Activated CD4-positive, alpha-beta T cell treated with anti-CD3 and anti-CD28 coated beads, Interleukin-2, amount 10 ng/mL, durations not matched to agents 24 days and 14 days (primary cell): ENCODE data around the gene ARMC9. TPM values are rescaled to one million over a fixed set of nuclear protein-coding genes. Genes with fewer than 3 reads are reported as not detected.
"Not testable (repeated sequence)": the region's sequence is repeated elsewhere in the genome, so short reads cannot be mapped to it uniquely, and the experiment has no call there.

Experiments
- DNase-seq: peaks from one replicate; pipeline ENCODE4 v3.0.0; 2022
- H3K27ac Mint-ChIP-seq: one replicate; pipeline ENCODE4 v1.8.0; 2022; ENCODE audit warnings: mild to moderate bottlenecking, mixed read lengths
- H3K27me3 Mint-ChIP-seq: one replicate; pipeline ENCODE4 v1.8.0; 2022; ENCODE audit warnings: mixed read lengths
- H3K36me3 Mint-ChIP-seq: one replicate; pipeline ENCODE4 v1.8.0; 2022; ENCODE audit warnings: low read depth, mild to moderate bottlenecking, mixed read lengths
- H3K4me1 Mint-ChIP-seq: one replicate; pipeline ENCODE4 v1.8.0; 2021; ENCODE audit warnings: mixed read lengths
- H3K4me3 Mint-ChIP-seq: one replicate; pipeline ENCODE4 v1.8.0; 2022; ENCODE audit warnings: mild to moderate bottlenecking, moderate library complexity, mixed read lengths
- H3K9me3 Mint-ChIP-seq: one replicate; pipeline ENCODE4 v1.8.0; 2021; ENCODE audit warnings: mixed read lengths
- intact Hi-C: fragments of 100-400 bp; cut with micrococcal nuclease; formaldehyde crosslinking; loops from one replicate; pipeline ENCODE4 v1.15.1; 2023
- total RNA-seq: library from RNA; stranded (reverse); gene quantifications from 2 replicates; pipeline ENCODE4 v1.2.3, GENCODE V29; 2022

The ARMC9 gene
- total RNA-seq, 1 donor from 2014 or later, result 5.9 TPM

DNA sequence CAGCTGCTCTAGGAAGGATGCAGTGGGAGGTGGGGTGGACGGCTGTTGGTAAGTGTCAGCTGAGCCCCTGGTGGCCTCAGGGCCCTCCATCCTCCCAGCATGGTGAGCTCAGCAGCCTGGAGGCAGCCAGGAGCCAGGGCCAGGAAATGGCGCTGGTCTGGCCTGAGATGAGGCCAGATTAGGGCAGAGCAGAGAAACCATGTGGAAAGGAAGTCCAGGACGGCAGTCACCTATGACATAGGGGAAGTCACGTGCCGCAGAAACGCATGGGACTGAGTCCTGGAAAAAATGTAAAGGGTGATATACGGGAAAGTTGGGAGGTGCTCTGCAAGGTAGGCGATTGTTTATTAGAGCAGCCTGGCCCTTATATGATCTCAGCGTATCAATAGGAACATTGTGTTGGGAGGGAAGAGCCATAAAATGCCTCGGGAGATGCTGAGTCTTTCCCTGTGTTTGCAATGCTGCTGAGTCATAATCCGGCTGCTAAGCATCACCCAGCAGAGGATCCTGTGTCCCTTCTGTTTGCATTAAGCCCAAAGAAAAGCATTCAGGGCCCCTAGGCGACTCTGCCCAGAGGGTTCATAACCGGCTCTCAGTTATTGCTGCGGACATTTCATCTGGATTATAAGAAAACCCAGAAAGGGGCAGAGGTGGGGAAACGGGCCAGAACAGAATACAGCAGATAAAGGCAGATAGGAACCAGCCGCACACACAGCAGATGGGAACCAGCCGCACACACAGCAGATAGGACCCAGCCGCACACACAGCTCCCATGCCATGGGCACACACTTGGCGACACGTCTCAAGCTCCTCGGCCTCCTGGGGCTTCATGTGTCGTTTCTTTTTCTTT lies 166.8 kb downstream of the ARMC9 start:
- intact Hi-C loops, result no loop called here
- H3K4me3 Mint-ChIP-seq, result no peak overlapping the region
- peaks cover 9% of the 10 kb centered on the region for H3K4me1 Mint-ChIP-seq
- peaks cover 2% of the 10 kb centered on the region for H3K27me3 Mint-ChIP-seq
- no peaks in the 10 kb centered on the region for H3K9me3 Mint-ChIP-seq
- H3K27ac Mint-ChIP-seq, result no peak overlapping the region
- H3K36me3 Mint-ChIP-seq, result no peaks in the 10 kb centered on the region
- DNase-seq, result no peak

DNA sequence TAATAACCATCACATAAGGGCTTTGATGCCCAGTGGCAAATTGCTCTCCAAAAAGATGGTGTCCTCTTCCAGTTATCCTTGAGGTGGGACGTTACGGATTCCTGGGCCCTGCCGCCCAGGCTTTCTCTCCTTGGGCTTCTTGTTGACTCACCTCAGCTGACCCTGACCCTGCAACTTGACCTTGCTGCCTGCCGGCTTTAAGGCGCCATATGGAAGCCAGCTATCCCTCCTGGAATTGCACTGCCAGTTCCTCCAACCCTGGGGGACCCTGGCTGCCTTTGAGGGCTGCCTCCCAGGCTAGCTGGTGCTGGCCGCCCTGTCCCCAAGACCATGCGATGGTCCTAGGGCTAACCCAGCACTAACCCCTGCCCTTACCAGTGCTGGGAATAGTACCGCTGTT lies 168.7 kb downstream of the ARMC9 start:
- H3K27me3 Mint-ChIP-seq, result peaks cover 2% of the 10 kb centered on the region
- intact Hi-C loops, result no loop called here

DNA sequence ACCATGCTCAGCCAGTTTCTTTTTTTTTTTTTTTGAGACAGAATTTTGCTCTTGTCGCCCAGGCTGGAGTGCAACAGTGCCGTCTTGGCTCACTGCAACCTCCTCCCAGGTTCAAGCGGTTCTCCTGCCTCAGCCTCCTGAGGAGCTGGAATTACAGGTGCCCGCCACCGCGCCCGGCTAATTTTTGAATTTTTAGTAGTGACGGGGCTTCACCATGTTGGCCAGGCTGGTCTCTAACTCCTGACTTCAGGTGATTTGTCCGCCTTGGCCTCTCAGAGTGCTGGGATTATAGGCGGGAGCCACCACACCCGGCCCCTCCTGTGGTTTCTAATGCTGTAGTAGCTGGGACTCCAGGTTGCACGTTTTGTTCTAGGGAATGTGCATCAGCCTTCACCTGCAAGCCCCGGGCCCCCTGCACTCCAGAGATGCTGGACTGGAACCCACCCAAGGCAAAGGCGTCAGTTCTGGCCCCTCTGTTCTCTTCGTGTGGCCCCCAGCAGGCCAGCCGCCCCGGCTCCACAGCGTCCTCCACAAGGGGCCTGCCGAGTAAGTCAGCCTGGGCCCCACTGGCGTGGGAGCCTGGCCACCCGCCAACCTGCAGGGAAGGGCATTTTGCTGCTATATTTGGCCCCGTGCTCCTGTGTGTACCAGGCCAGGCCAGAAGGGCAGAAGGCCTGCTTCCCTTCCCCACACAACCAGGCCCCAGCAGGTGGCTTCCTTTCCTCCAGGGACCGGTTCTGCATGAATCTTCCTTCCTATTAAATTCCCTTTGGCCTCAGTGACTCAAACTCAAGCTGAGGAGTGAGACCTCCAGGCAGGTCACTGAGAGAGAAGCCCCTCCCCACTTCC lies 171.4 kb downstream of the ARMC9 start:
- no peaks in the 10 kb centered on the region for H3K36me3 Mint-ChIP-seq
- no peaks in the 10 kb centered on the region for H3K27me3 Mint-ChIP-seq
- no peaks in the 10 kb centered on the region for H3K4me1 Mint-ChIP-seq
- no peak for DNase-seq
- intact Hi-C loops, result no loop called here
- H3K9me3 Mint-ChIP-seq, result no peaks in the 10 kb centered on the region
- H3K4me3 Mint-ChIP-seq, result no peak overlapping the region
- H3K27ac Mint-ChIP-seq, result no peak overlapping the region

More for the DNA sequence above, 168.7 kb downstream of the ARMC9 start:
- no peaks in the 10 kb centered on the region for H3K9me3 Mint-ChIP-seq
- no peak for DNase-seq
- H3K27ac Mint-ChIP-seq, result no peak overlapping the region
- no peak overlapping the region for H3K4me3 Mint-ChIP-seq
- no peaks in the 10 kb centered on the region for H3K36me3 Mint-ChIP-seq
- H3K4me1 Mint-ChIP-seq, result peaks cover 5% of the 10 kb centered on the region

DNA sequence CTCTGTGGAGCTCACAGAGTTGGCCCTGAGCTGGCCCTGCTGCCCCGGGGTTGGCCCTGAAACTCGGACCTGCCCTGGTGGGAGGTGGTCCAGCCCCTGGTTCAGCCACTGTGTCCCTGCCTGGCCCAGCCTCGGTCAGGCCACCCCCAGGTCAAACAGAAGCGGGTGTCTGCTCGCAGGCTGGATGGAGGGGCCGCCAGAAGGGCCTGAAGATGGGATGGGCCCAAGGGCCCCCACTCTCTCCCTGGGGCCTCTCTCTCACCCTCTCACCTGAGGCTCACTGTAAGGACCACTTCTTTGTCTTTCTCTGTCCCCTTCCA lies 172.0 kb downstream of the ARMC9 start:
- H3K9me3 Mint-ChIP-seq, result no peaks in the 10 kb centered on the region
- peaks cover under 1% of the 10 kb centered on the region for H3K27me3 Mint-ChIP-seq
- no peak overlapping the region for H3K4me3 Mint-ChIP-seq
- no peaks in the 10 kb centered on the region for H3K36me3 Mint-ChIP-seq
- DNase-seq, result no peak
- H3K4me1 Mint-ChIP-seq, result no peaks in the 10 kb centered on the region
- intact Hi-C loops, result no loop called here
- H3K27ac Mint-ChIP-seq, result no peak overlapping the region

DNA sequence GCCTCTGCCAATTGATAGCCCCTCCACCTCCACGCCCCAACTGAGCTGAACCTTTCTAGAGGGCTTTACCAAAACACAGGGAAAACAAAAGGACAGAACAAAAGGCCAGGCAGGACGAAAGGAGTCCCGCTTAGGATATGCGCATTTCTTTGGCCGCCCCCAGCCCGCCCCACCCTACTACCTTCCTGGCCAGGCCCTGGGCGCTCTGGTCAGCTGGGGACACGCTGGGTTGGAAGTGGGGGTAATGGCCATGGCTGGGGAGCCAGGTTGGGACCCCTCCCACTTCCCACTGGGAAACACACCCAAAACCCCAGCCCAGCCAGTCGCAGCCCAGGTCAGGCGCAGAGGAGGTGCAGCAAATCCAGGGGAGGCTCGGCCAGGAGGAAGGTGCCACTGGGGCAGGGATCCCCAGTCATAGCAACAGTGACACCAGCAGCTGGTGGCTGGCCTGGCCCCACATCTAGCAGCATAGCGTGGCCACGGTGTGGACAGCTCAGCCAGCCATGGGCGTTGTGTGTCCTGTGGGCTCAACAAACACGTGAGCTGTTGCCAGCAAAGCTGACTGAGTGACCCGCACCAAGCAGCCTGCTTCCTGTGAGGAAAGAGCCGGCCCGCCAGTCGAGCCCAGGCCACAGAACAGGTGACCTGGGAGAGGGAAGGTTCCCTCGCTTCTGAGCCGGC lies 172.5 kb downstream of the ARMC9 start:
- Mint-ChIP-seq H3K4me3 (no peak overlapping the region), H3K9me3 (no peaks in the 10 kb centered on the region), H3K27me3 (peaks cover 3% of the 10 kb centered on the region), H3K4me1 (no peaks in the 10 kb centered on the region), H3K27ac (no peak overlapping the region), H3K36me3 (no peaks in the 10 kb centered on the region)
- intact Hi-C loops, result no loop called here
- no peak for DNase-seq

DNA sequence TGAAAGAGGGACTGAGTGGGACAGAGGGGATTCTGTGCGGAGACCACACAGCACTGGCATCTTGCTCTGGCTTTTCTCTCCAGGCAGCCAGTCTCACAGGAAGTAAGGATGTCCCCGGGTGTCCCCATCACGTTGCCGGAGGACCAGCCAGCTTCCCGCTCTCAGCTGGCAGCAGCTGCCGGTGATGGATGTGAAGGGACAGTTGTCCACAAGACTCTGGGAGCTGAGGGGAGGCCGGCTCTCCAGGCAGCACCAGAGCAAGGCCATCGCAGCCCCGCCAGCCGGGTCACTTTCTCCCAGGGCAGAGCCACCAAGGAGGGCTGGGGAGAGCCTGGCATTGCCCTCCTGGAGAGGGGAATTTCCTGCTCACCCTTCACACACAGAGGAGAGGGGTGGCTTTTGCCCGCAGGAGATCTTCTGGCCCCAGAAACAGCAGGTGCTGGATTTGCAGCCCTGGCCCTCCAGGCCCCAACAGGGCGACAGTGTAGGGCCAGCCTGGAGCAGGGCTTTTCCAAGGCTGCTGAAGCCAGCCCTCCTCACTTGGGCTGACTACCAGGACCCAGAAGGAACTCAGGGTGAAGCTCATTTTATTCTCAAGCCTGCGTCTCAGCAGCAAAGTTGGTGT lies 173.1 kb downstream of the ARMC9 start:
- Mint-ChIP-seq H3K27ac (no peak overlapping the region), H3K36me3 (no peaks in the 10 kb centered on the region), H3K4me3 (no peak overlapping the region), H3K9me3 (no peaks in the 10 kb centered on the region), H3K27me3 (peaks cover 3% of the 10 kb centered on the region), H3K4me1 (no peaks in the 10 kb centered on the region)
- intact Hi-C loops, result no loop called here
- DNase-seq, result no peak

DNA sequence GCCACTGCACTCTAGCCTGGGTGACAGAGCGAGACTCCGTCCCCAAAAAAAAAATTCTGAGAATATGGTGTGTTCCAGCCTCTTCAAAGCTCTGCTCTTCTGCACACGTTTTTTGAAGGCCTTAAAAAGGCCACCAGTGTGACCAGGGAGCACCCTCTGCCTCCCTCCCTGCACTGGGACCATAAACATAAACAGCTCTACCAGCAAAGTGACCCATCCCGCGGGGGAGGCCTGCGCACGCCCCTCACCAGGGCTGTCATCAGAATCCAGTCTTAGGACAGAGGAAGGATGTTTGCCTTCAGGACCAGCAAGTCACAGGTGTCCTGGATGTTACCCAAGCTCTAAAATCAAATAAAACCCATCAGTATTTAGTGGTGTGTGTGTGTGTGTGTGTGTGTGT lies 173.9 kb downstream of the ARMC9 start:
- Mint-ChIP-seq H3K9me3 (no peaks in the 10 kb centered on the region), H3K4me3 (no peak overlapping the region), H3K36me3 (no peaks in the 10 kb centered on the region), H3K27me3 (peaks cover 6% of the 10 kb centered on the region), H3K27ac (no peak overlapping the region), H3K4me1 (no peaks in the 10 kb centered on the region)
- intact Hi-C loops, result no loop called here
- DNase-seq, result no peak

DNA sequence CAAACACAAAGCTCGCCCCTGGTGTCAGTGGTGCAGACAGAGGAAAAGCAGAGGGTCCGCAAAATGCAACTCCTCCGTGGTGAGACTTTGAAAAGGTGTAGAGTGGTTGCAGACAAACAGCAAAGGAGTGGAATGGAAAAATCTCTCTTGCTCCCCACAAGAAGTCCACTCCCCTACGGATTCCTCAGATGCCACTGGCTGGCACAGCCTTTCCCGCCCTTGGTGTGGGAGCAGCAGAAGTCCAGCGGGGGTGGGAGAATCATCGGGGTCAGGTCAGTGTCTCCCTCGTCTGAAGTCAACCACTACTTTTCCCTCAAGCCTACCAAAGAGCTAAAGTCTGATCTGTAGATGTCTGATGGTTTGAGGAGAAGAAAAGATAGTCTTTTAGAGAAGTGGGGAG lies 174.8 kb downstream of the ARMC9 start:
- no peak for DNase-seq
- Mint-ChIP-seq H3K9me3 (no peaks in the 10 kb centered on the region), H3K27me3 (peaks cover 6% of the 10 kb centered on the region), H3K36me3 (no peaks in the 10 kb centered on the region), H3K4me1 (no peaks in the 10 kb centered on the region), H3K4me3 (no peak overlapping the region), H3K27ac (no peak overlapping the region)
- intact Hi-C loops, result no loop called here

DNA sequence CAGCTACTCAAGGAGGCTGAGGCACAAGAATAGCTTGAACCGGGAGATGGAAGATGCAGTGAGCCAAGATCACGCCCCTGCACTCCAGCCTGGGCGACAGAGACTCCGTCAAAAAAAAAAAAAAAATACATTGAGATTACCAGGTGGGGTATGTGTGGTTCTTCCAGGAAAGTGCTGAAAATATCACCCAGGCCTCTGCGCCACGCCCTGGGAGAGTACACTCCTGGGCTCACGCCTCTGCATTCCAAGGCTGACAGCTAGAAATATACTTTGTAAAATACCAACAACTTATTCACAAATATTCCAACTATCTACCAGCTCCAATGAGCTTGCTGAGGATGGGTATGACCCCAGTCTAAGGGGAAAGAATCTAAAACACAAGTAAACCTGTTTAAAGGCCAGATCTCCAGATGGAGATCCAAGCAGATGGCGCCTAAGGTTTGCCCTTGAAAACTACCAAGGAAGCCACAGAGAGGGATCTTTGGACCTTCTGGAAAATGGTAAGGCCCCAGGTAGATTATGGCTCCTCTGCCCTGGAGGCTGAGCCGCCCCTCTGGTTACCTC lies 175.4 kb downstream of the ARMC9 start:
- no peak overlapping the region for H3K4me3 Mint-ChIP-seq
- DNase-seq, result no peak
- H3K27ac Mint-ChIP-seq, result no peak overlapping the region
- H3K4me1 Mint-ChIP-seq, result no peaks in the 10 kb centered on the region
- H3K27me3 Mint-ChIP-seq, result peaks cover 6% of the 10 kb centered on the region
- intact Hi-C loops, result no loop called here
- H3K36me3 Mint-ChIP-seq, result no peaks in the 10 kb centered on the region
- no peaks in the 10 kb centered on the region for H3K9me3 Mint-ChIP-seq

DNA sequence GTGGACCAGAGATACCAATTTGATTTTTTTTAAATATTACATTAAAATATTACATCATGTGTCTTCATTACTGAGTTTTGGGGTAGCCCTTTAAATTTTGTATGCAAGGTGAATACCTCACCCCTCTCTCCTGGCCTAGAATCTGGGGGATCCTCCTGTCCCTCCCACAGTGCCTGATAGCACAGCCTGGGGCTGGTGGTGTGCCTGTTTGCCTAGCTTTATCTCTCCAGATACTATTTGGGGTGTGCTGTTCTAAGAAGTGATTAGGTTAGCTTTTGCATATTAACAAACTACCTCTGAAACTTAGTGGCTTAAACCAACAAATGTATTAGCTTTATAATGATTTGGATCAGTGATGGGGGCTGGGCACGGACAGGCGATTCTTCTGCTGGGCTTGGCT lies 176.3 kb downstream of the ARMC9 start:
- DNase-seq, result no peak
- Mint-ChIP-seq H3K4me3 (no peak overlapping the region), H3K4me1 (no peaks in the 10 kb centered on the region), H3K36me3 (no peaks in the 10 kb centered on the region), H3K27me3 (peaks cover 6% of the 10 kb centered on the region), H3K27ac (no peak overlapping the region), H3K9me3 (no peaks in the 10 kb centered on the region)
- intact Hi-C loops, result no loop called here

DNA sequence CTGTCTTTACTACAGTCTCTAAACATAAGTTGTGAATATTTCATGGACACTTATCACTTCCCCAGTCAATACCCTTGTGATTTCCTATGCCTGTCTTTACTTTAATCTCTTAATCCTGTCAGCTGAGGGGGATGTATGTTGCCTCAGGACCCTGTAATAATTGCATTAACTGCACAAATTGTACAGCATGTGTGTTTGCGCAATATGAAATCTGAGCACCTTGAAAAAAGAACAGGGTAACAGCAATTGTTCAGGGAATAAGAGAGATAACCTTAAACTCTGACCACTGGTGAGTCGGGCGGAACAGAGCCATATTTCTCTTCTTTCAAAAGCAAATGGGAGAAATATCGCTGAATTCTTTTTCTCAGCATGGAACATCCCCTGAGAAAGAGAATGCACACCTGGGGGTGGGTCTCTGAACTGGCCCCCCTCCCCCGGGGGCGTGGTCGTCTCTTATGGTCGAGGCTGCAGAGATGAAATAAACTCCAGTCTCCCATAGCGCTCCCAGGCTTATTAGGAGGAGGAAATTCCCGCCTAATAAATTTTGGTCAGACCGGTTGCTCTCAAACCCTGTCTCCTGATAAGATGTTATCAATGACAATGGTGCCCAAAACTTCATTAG lies 177.7 kb downstream of the ARMC9 start:
- H3K4me3 Mint-ChIP-seq, H3K9me3 Mint-ChIP-seq, H3K4me1 Mint-ChIP-seq, DNase-seq, H3K36me3 Mint-ChIP-seq, intact Hi-C loops, H3K27ac Mint-ChIP-seq, H3K27me3 Mint-ChIP-seq: not testable (repeated sequence)

DNA sequence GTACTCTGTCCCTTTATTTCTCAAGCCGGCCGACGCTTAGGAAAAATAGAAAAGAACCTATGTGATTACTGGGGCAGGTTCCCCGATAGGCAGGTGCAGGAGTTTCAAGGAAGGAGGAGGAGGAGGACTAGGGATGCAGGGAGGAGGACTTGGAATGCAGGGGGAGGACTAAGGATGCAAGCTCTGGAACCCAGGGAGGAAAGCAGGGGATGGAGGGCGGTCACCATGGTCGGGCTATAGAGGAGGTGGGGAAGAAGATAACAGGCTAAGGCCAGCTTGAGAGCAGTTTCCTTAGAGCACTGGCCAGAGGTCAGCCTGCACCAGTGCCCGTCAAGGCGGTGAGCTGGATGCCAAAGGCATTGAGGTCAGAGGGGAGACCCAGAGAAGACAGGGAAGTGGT lies 178.4 kb downstream of the ARMC9 start:
- no peak for DNase-seq
- Mint-ChIP-seq H3K4me3 (no peak overlapping the region), H3K36me3 (no peaks in the 10 kb centered on the region), H3K27ac (no peak overlapping the region), H3K27me3 (peaks cover 6% of the 10 kb centered on the region), H3K9me3 (no peaks in the 10 kb centered on the region), H3K4me1 (no peaks in the 10 kb centered on the region)
- intact Hi-C loops, result no loop called here

DNA sequence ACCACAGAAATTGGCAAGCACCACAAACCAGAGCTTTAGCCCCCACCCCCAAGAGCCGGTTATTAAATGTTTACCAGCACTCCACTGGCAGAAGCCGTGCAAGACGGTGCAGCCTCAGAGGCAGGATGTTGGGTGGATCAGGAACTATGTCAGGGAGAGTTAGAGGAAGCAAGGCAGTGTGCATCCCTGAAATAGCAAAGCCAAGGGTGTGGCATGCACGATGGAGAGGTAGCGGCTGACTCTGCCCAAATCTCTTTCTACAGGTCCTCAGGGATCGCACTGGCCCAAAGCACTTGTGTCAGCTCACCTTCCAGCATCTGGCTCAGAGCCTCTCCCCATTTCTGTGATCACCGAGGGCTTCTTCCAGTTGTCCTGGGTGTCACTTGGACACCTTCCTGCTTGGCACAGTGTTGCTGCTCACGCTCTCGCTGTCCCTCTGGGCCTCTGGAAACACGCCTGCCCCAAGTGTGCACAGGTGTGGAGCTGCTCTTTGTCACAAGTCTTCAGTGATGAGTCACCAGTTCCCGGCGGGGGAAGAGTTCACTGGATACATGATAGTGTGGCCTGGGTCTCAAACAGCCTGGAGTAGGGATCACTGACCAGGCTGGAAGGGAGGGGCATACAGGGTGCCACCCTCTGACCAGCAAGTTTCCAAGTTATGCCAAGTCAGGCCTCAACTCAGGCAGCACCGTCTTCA lies 179.7 kb downstream of the ARMC9 start:
- intact Hi-C loops, result no loop called here
- Mint-ChIP-seq H3K4me1 (no peaks in the 10 kb centered on the region), H3K27ac (no peak overlapping the region), H3K4me3 (no peak overlapping the region), H3K9me3 (no peaks in the 10 kb centered on the region), H3K27me3 (peaks cover 6% of the 10 kb centered on the region), H3K36me3 (no peaks in the 10 kb centered on the region)
- DNase-seq, result no peak
